Measurements from ENCODE around the gene PNLDC1.
"Not testable (repeated sequence)": the region's sequence is repeated elsewhere in the genome, so short reads cannot be mapped to it uniquely, and the experiment has no call there.

PNLDC1 gene

DNA sequence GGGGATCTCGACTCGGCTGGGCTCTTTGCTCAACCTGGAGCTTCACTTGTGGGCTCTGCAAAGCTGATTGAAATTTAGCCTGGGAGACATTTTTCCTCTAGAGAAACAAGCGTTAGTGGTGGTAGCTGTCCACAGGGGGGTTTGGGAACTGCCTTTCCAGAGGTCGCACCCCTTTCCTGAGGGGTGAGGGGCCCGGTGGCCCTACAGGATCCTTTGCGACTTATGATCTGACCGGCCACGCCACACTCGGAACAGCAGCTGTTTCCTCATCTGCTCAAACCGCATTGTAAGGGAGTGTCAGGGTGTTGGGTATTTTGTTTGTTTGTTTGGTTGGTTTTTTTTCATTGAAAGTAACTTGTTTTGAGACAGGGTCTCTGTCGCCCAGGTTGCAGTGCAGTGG is 21.0 kb downstream of the PNLDC1 start:
- Mint-ChIP-seq H3K36me3 (ENCODE audit: low read depth) (no peaks in the 10 kb centered on the region), H3K4me1 (peaks cover 40% of the 10 kb centered on the region), H3K4me3 (no peak overlapping the region)

GRCh38 chr6:159821726-159822125 is 21.6 kb downstream of the PNLDC1 start:
- Mint-ChIP-seq H3K4me1 (peaks cover 40% of the 10 kb centered on the region), H3K4me3 (no peak overlapping the region), H3K9me3 (peaks cover 4% of the 10 kb centered on the region), H3K36me3 (ENCODE audit: low read depth) (no peaks in the 10 kb centered on the region), H3K27ac (no peak overlapping the region), H3K27me3 (ENCODE audit: low read depth, poor library complexity) (peaks cover 39% of the 10 kb centered on the region)
- TF ChIP-seq CTCF (IDR thresholded peaks at IDR 0.05), result no peak
- no peak for DNase-seq

More for the DNA sequence above, 21.0 kb downstream of the PNLDC1 start:
- no peak overlapping the region for H3K27ac Mint-ChIP-seq
- peaks cover 4% of the 10 kb centered on the region for H3K9me3 Mint-ChIP-seq
- no peak for TF ChIP-seq CTCF (IDR thresholded peaks at IDR 0.05)
- peaks cover 40% of the 10 kb centered on the region for H3K27me3 Mint-ChIP-seq (ENCODE audit: low read depth, poor library complexity)
- no peak for DNase-seq

- no peak for DNase-seq
- Mint-ChIP-seq H3K4me3 (no peak overlapping the region), H3K4me1 (peaks cover 36% of the 10 kb centered on the region), H3K27me3 (ENCODE audit: low read depth, poor library complexity) (peaks cover 24% of the 10 kb centered on the region), H3K9me3 (peaks cover 4% of the 10 kb centered on the region), H3K27ac (no peak overlapping the region), H3K36me3 (ENCODE audit: low read depth) (no peaks in the 10 kb centered on the region)
- TF ChIP-seq CTCF (IDR thresholded peaks at IDR 0.05), result no peak
These were observed 23.9 kb downstream of the PNLDC1 start for GRCh38 chr6:159823953-159824352.

- not testable (repeated sequence) for H3K36me3 Mint-ChIP-seq (ENCODE audit: low read depth)
These were observed 24.6 kb downstream of the PNLDC1 start for GRCh38 chr6:159824690-159825089.

DNA sequence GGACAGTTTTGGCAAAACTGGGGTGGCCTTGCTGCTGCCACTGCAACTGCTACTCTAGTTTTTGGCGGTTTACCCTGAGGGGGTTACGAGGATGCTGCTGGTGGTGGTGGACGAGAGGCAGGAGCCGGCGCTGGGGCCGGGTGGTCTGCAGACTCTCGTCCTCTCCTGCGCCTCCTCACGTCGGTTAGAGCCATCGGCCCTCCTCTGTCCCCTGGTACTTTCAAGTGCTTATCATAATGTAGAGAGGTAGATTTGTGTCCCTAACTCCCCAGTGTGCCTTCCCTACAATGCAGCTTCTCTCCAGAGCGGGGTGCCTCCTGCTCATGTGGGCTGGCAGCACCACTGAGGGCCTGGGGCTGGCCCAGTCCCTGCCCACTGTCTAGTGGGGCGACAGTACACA is 25.9 kb downstream of the PNLDC1 start:
- TF ChIP-seq CTCF (IDR thresholded peaks at IDR 0.05), result no peak
- no peaks in the 10 kb centered on the region for H3K9me3 Mint-ChIP-seq
- H3K4me3 Mint-ChIP-seq, result no peak overlapping the region
- H3K27me3 Mint-ChIP-seq (ENCODE audit: low read depth, poor library complexity), result peaks cover 18% of the 10 kb centered on the region
- DNase-seq, result no peak
- no peak overlapping the region for H3K27ac Mint-ChIP-seq
- no peaks in the 10 kb centered on the region for H3K36me3 Mint-ChIP-seq (ENCODE audit: low read depth)
- peaks cover 23% of the 10 kb centered on the region for H3K4me1 Mint-ChIP-seq

More at GRCh38 chr6:159824690-159825089, 24.6 kb downstream of the PNLDC1 start:
- peaks cover 29% of the 10 kb centered on the region for H3K4me1 Mint-ChIP-seq
- not testable (repeated sequence) for DNase-seq, H3K4me3 Mint-ChIP-seq, H3K9me3 Mint-ChIP-seq, H3K27ac Mint-ChIP-seq
- H3K27me3 Mint-ChIP-seq (ENCODE audit: low read depth, poor library complexity), result peaks cover 19% of the 10 kb centered on the region

DNA sequence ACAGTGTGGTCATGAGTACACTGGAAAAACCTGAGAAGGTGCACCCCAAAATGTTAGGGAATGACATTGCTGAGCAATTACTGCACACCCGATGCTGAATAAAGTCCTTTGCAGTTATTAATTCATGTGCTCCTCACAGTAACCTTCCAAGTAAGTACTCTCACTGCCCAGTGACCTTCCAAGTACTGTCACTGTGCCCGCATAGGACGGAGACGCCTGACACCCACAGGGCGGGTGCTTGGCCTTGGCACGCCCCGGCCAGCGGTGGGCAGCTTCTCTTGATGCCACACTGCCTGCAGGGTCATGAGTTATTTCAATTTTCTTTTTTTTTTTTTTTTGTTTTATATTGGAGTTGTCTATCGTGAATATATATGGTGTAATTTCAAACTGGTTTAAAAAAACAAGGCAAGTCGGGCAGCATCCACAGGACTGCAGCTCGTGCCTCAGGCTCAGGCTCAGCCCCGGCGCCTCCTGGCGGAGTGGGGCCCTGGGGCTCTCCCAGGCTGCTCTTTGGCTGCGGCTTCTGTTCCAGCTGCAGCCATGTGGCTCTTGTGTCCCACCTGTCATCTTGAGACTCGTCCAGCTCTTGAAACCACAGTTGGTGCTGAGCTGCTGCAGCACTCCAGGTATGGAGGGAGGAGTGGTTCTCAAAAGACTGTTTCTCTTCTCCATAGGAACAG is 27.0 kb downstream of the PNLDC1 start:
- Mint-ChIP-seq H3K4me1 (peaks cover 23% of the 10 kb centered on the region), H3K4me3 (no peak overlapping the region), H3K36me3 (ENCODE audit: low read depth) (no peaks in the 10 kb centered on the region), H3K27me3 (ENCODE audit: low read depth, poor library complexity) (peaks cover 18% of the 10 kb centered on the region), H3K27ac (no peak overlapping the region), H3K9me3 (no peaks in the 10 kb centered on the region)
- DNase-seq, result no peak
- no peak for TF ChIP-seq CTCF (IDR thresholded peaks at IDR 0.05)

Data from nephron progenitor cell (in vitro differentiated cells).